ENCODE data around the gene DYNC1I1.

DYNC1I1 gene

GRCh38 chr7:96104984-96105383 lies 332.6 kb downstream of the DYNC1I1 start:
- no peak overlapping the region for H2AK5ac ChIP-seq (ENCODE audit: low read depth, low read length)
- no peak overlapping the region for H3K27ac ChIP-seq (replicated peaks; ENCODE audit: low read length)
- no peak overlapping the region for H3K4me2 ChIP-seq (ENCODE audit: insufficient read depth, low read length, poor library complexity, severe bottlenecking)
- no peaks in the 10 kb centered on the region for H3K79me1 ChIP-seq (ENCODE audit: low read depth, low read length)
- H3K4me1 ChIP-seq (ENCODE audit: control insufficient read depth in 2 of 2, insufficient read depth in 1 of 2, low read depth in 1 of 2, low read length in 2 of 2): no peaks in the 10 kb centered on the region
- no peak overlapping the region for H4K91ac ChIP-seq (ENCODE audit: low read depth, low read length, poor library complexity)
- H3K4ac ChIP-seq (ENCODE audit: low read length): no peak overlapping the region
- H2BK15ac ChIP-seq (ENCODE audit: low read length): no peak overlapping the region
- DNase-seq (ENCODE audit: low spot score): no peak
- H3K27me3 ChIP-seq (ENCODE audit: control insufficient read depth in 3 of 3, insufficient read depth in 3 of 3, low read depth in 1 of 3, low read length in 3 of 3): no peaks in the 10 kb centered on the region
- no peak overlapping the region for H4K8ac ChIP-seq (ENCODE audit: low read depth, low read length)
- no peaks in the 10 kb centered on the region for H3K9me3 ChIP-seq (replicated peaks in 1 of 2; ENCODE audit: control insufficient read depth in 2 of 2, insufficient read depth in 1 of 2, low read depth in 1 of 2, low read length in 2 of 2)
- H3K14ac ChIP-seq (ENCODE audit: low read length): no peak overlapping the region
- H3K9ac ChIP-seq (ENCODE audit: low read depth, low read length, poor library complexity): no peak overlapping the region
- no peak overlapping the region for H2BK5ac ChIP-seq (ENCODE audit: low read length)
- H3K23ac ChIP-seq (ENCODE audit: low read depth, low read length, poor library complexity): no peak overlapping the region
- H2AFZ ChIP-seq (ENCODE audit: low read length): no peak overlapping the region
- H2BK12ac ChIP-seq (ENCODE audit: low read length): no peak overlapping the region
- H3K18ac ChIP-seq (ENCODE audit: low read length): no peak overlapping the region
- no peaks in the 10 kb centered on the region for H3K36me3 ChIP-seq (replicated peaks in 1 of 2; ENCODE audit: control insufficient read depth in 2 of 2, insufficient read depth in 2 of 2, low read length in 2 of 2)
- no peak overlapping the region for H3K4me3 ChIP-seq (ENCODE audit: low read length in 2 of 2)
- no peak overlapping the region for H2BK120ac ChIP-seq (ENCODE audit: low read depth, low read length)

- Histone ChIP-seq H3K4me2 (ENCODE audit: insufficient read depth, low read length, poor library complexity, severe bottlenecking) (no peak overlapping the region), H2BK12ac (ENCODE audit: low read length) (no peak overlapping the region), H2BK15ac (ENCODE audit: low read length) (no peak overlapping the region), H2BK5ac (ENCODE audit: low read length) (no peak overlapping the region), H3K9me3 (replicated peaks in 1 of 2; ENCODE audit: control insufficient read depth in 2 of 2, insufficient read depth in 1 of 2, low read depth in 1 of 2, low read length in 2 of 2) (no peaks in the 10 kb centered on the region), H3K4ac (ENCODE audit: low read length) (no peak overlapping the region), H2AFZ (ENCODE audit: low read length) (no peak overlapping the region), H3K36me3 (replicated peaks in 1 of 2; ENCODE audit: control insufficient read depth in 2 of 2, insufficient read depth in 2 of 2, low read length in 2 of 2) (no peaks in the 10 kb centered on the region), H3K4me3 (ENCODE audit: low read length in 2 of 2) (no peak overlapping the region), H3K27ac (replicated peaks; ENCODE audit: low read length) (no peak overlapping the region), H3K23ac (ENCODE audit: low read depth, low read length, poor library complexity) (no peak overlapping the region), H3K4me1 (ENCODE audit: control insufficient read depth in 2 of 2, insufficient read depth in 1 of 2, low read depth in 1 of 2, low read length in 2 of 2) (no peaks in the 10 kb centered on the region), H2AK5ac (ENCODE audit: low read depth, low read length) (no peak overlapping the region), H4K8ac (ENCODE audit: low read depth, low read length) (no peak overlapping the region), H3K79me1 (ENCODE audit: low read depth, low read length) (no peaks in the 10 kb centered on the region), H3K27me3 (ENCODE audit: control insufficient read depth in 3 of 3, insufficient read depth in 3 of 3, low read depth in 1 of 3, low read length in 3 of 3) (no peaks in the 10 kb centered on the region), H3K9ac (ENCODE audit: low read depth, low read length, poor library complexity) (no peak overlapping the region), H3K14ac (ENCODE audit: low read length) (no peak overlapping the region), H3K18ac (ENCODE audit: low read length) (no peak overlapping the region), H4K91ac (ENCODE audit: low read depth, low read length, poor library complexity) (no peak overlapping the region), H2BK120ac (ENCODE audit: low read depth, low read length) (no peak overlapping the region)
- DNase-seq (ENCODE audit: low spot score): no peak
Observed at GRCh38 chr7:96111405-96111804, 339.1 kb downstream of the DYNC1I1 start.

GRCh38 chr7:96114190-96114589 lies 341.8 kb downstream of the DYNC1I1 start:
- Histone ChIP-seq H2BK5ac (ENCODE audit: low read length) (no peak overlapping the region), H3K9ac (ENCODE audit: low read depth, low read length, poor library complexity) (no peak overlapping the region), H2BK120ac (ENCODE audit: low read depth, low read length) (no peak overlapping the region), H4K8ac (ENCODE audit: low read depth, low read length) (no peak overlapping the region), H3K23ac (ENCODE audit: low read depth, low read length, poor library complexity) (no peak overlapping the region), H3K27me3 (ENCODE audit: control insufficient read depth in 3 of 3, insufficient read depth in 3 of 3, low read depth in 1 of 3, low read length in 3 of 3) (no peaks in the 10 kb centered on the region), H3K9me3 (replicated peaks in 1 of 2; ENCODE audit: control insufficient read depth in 2 of 2, insufficient read depth in 1 of 2, low read depth in 1 of 2, low read length in 2 of 2) (no peaks in the 10 kb centered on the region), H3K4me1 (ENCODE audit: control insufficient read depth in 2 of 2, insufficient read depth in 1 of 2, low read depth in 1 of 2, low read length in 2 of 2) (peaks cover 5 to 7% of the 10 kb centered on the region in 2 donors), H3K18ac (ENCODE audit: low read length) (no peak overlapping the region), H2BK15ac (ENCODE audit: low read length) (no peak overlapping the region), H2AK5ac (ENCODE audit: low read depth, low read length) (no peak overlapping the region), H3K4ac (ENCODE audit: low read length) (no peak overlapping the region), H3K4me2 (ENCODE audit: insufficient read depth, low read length, poor library complexity, severe bottlenecking) (no peak overlapping the region), H4K91ac (ENCODE audit: low read depth, low read length, poor library complexity) (no peak overlapping the region), H3K27ac (replicated peaks; ENCODE audit: low read length) (no peak overlapping the region), H3K36me3 (replicated peaks in 1 of 2; ENCODE audit: control insufficient read depth in 2 of 2, insufficient read depth in 2 of 2, low read length in 2 of 2) (no peaks in the 10 kb centered on the region), H3K4me3 (ENCODE audit: low read length in 2 of 2) (no peak overlapping the region), H2AFZ (ENCODE audit: low read length) (no peak overlapping the region), H2BK12ac (ENCODE audit: low read length) (no peak overlapping the region), H3K79me1 (ENCODE audit: low read depth, low read length) (no peaks in the 10 kb centered on the region), H3K14ac (ENCODE audit: low read length) (no peak overlapping the region)
- WGBS, 2 donors (ENCODE audit: extremely low coverage in 2 of 2, insufficient read length in 2 of 2, insufficient replicate concordance in 1 of 2): no CpG with 5 or more reads among the region's 7 CpGs
- DNase-seq (ENCODE audit: low spot score): no peak

GRCh38 chr7:96116173-96116572 lies 343.8 kb downstream of the DYNC1I1 start:
- H3K79me1 ChIP-seq (ENCODE audit: low read depth, low read length): no peaks in the 10 kb centered on the region
- no peak overlapping the region for H2AK5ac ChIP-seq (ENCODE audit: low read depth, low read length)
- no peak overlapping the region for H3K27ac ChIP-seq (replicated peaks; ENCODE audit: low read length)
- H3K36me3 ChIP-seq (replicated peaks in 1 of 2; ENCODE audit: control insufficient read depth in 2 of 2, insufficient read depth in 2 of 2, low read length in 2 of 2): peaks cover 4 to 18% of the 10 kb centered on the region in 2 donors
- H2AFZ ChIP-seq (ENCODE audit: low read length): no peak overlapping the region
- H3K4me2 ChIP-seq (ENCODE audit: insufficient read depth, low read length, poor library complexity, severe bottlenecking): no peak overlapping the region
- no peak overlapping the region for H3K4ac ChIP-seq (ENCODE audit: low read length)
- H3K27me3 ChIP-seq (ENCODE audit: control insufficient read depth in 3 of 3, insufficient read depth in 3 of 3, low read depth in 1 of 3, low read length in 3 of 3): no peaks in the 10 kb centered on the region
- H3K4me3 ChIP-seq (ENCODE audit: low read length in 2 of 2): no peak overlapping the region
- no peak overlapping the region for H3K18ac ChIP-seq (ENCODE audit: low read length)
- DNase-seq (ENCODE audit: low spot score): no peak
- H3K9ac ChIP-seq (ENCODE audit: low read depth, low read length, poor library complexity): no peak overlapping the region
- H3K4me1 ChIP-seq (ENCODE audit: control insufficient read depth in 2 of 2, insufficient read depth in 1 of 2, low read depth in 1 of 2, low read length in 2 of 2): peaks cover 5 to 7% of the 10 kb centered on the region in 2 donors
- H3K9me3 ChIP-seq (replicated peaks in 1 of 2; ENCODE audit: control insufficient read depth in 2 of 2, insufficient read depth in 1 of 2, low read depth in 1 of 2, low read length in 2 of 2): no peaks in the 10 kb centered on the region
- H2BK12ac ChIP-seq (ENCODE audit: low read length): no peak overlapping the region
- H4K91ac ChIP-seq (ENCODE audit: low read depth, low read length, poor library complexity): no peak overlapping the region
- no peak overlapping the region for H3K23ac ChIP-seq (ENCODE audit: low read depth, low read length, poor library complexity)
- H2BK15ac ChIP-seq (ENCODE audit: low read length): no peak overlapping the region
- H2BK120ac ChIP-seq (ENCODE audit: low read depth, low read length): no peak overlapping the region
- no peak overlapping the region for H4K8ac ChIP-seq (ENCODE audit: low read depth, low read length)
- WGBS, 2 donors (ENCODE audit: extremely low coverage in 2 of 2, insufficient read length in 2 of 2, insufficient replicate concordance in 1 of 2): no CpG with 5 or more reads among the region's 7 CpGs
- no peak overlapping the region for H2BK5ac ChIP-seq (ENCODE audit: low read length)
- H3K14ac ChIP-seq (ENCODE audit: low read length): no peak overlapping the region
